Measurements from ENCODE around the gene AK4.

AK4 gene

GRCh38 chr1:65175171-65176055 is 27.4 kb downstream of the AK4 start:
- DNase-seq (ENCODE audit: insufficient read length, low spot score) (no peak), FAIRE-seq (no peak)

GRCh38 chr1:65176056-65176450 is 28.1 kb downstream of the AK4 start:
- no peak for FAIRE-seq
- no peak for DNase-seq (ENCODE audit: insufficient read length, low spot score)

GRCh38 chr1:65176591-65176990 is 28.6 kb downstream of the AK4 start:
- FAIRE-seq (no peak), DNase-seq (ENCODE audit: insufficient read length, low spot score) (no peak)

GRCh38 chr1:65177457-65177856 is 29.5 kb downstream of the AK4 start:
- no peak for FAIRE-seq

GRCh38 chr1:65178235-65178634 is 30.2 kb downstream of the AK4 start:
- FAIRE-seq (no peak), DNase-seq (ENCODE audit: insufficient read length, low spot score) (no peak)

More at GRCh38 chr1:65177457-65177856, 29.5 kb downstream of the AK4 start:
- no peak for DNase-seq (ENCODE audit: insufficient read length, low spot score)

- FAIRE-seq (no peak), DNase-seq (ENCODE audit: insufficient read length, low spot score) (no peak)
Observed at GRCh38 chr1:65179148-65179547, 31.1 kb downstream of the AK4 start.

- no peak for DNase-seq (ENCODE audit: insufficient read length, low spot score)
- no peak for FAIRE-seq
Observed at GRCh38 chr1:65180977-65181376, 33.0 kb downstream of the AK4 start.

GRCh38 chr1:65182658-65183268 is 34.8 kb downstream of the AK4 start:
- no peak for DNase-seq (ENCODE audit: insufficient read length, low spot score)
- FAIRE-seq, result no peak

- no peak for DNase-seq (ENCODE audit: insufficient read length, low spot score)
- FAIRE-seq, result no peak
Observed at GRCh38 chr1:65189576-65190115, 41.6 kb downstream of the AK4 start.

GRCh38 chr1:65190229-65190628 is 42.2 kb downstream of the AK4 start:
- DNase-seq (ENCODE audit: insufficient read length, low spot score) (no peak), FAIRE-seq (no peak)

- no peak for FAIRE-seq
Observed at GRCh38 chr1:65193129-65193695, 45.2 kb downstream of the AK4 start.

GRCh38 chr1:65195495-65196417 is 47.8 kb downstream of the AK4 start:
- FAIRE-seq (no peak), DNase-seq (ENCODE audit: insufficient read length, low spot score) (no peak)

More at GRCh38 chr1:65193129-65193695, 45.2 kb downstream of the AK4 start:
- DNase-seq (ENCODE audit: insufficient read length, low spot score), result no peak

GRCh38 chr1:65196926-65197325 is 48.9 kb downstream of the AK4 start:
- DNase-seq (ENCODE audit: insufficient read length, low spot score), result no peak
- FAIRE-seq, result no peak

- FAIRE-seq (no peak), DNase-seq (ENCODE audit: insufficient read length, low spot score) (no peak)
Observed at GRCh38 chr1:65197636-65198035, 49.6 kb downstream of the AK4 start.

GRCh38 chr1:65198096-65198495 is 50.1 kb downstream of the AK4 start:
- FAIRE-seq, result no peak
- DNase-seq (ENCODE audit: insufficient read length, low spot score), result no peak

- no peak for FAIRE-seq
- DNase-seq (ENCODE audit: insufficient read length, low spot score), result no peak
Observed at GRCh38 chr1:65200411-65200810, 52.4 kb downstream of the AK4 start.

GRCh38 chr1:65206836-65207235 is 58.8 kb downstream of the AK4 start:
- DNase-seq (ENCODE audit: insufficient read length, low spot score), result no peak
- FAIRE-seq, result no peak

GRCh38 chr1:65207317-65207716 is 59.3 kb downstream of the AK4 start:
- FAIRE-seq, result peak; percentile 73
- DNase-seq (ENCODE audit: insufficient read length, low spot score), result no peak

- DNase-seq (ENCODE audit: insufficient read length, low spot score) (no peak), FAIRE-seq (no peak)
Observed at GRCh38 chr1:65208563-65208973, 60.6 kb downstream of the AK4 start.
